GM12878 (cell line): Measurements from ENCODE around the gene RYR2. TPM values are rescaled to one million over a fixed set of nuclear protein-coding genes. Genes with fewer than 3 reads are reported as not detected.

Source experiments
- ATAC-seq: fragments of 200-7000 bp; cut with Tn5 transposase; 3 replicates; pipeline ENCODE4 v1.9.1; 2020; ENCODE audit warnings: mild to moderate bottlenecking, moderate library complexity
- BruUV-seq: library from RNA; stranded (reverse); fragments of 400-500 nt; replicated peaks from 2 replicates; lab custom pipeline; 2021; lab: Mats Ljungman, UMichigan
- CTCF ChIA-PET: fragments of 300-600 bp; sonication (Branson Sonifier 250); formaldehyde crosslinking; extraction: SDS; loops from one replicate; lab custom pipeline; 2021; ENCODE audit warnings: inconsistent platforms; lab: Yijun Ruan, JAX
- POLR2A ChIA-PET: fragments of 350-600 bp; formaldehyde crosslinking; extraction: SDS; loops from one replicate; lab custom pipeline; 2021; ENCODE audit warnings: inconsistent platforms; lab: Charles Lee
- RAD21 ChIA-PET: fragments of 300-600 bp; sonication (Branson Sonifier 250); formaldehyde crosslinking; loops from one replicate; lab custom pipeline; 2023; ENCODE audit warnings: antibody characterized with exemption; ENCODE audit not compliant: unreplicated experiment; lab: Charles Lee
- SMC1A ChIA-PET: fragments of 300-600 bp; sonication (Branson Sonifier 250); formaldehyde crosslinking; loops from one replicate; lab custom pipeline; 2023; ENCODE audit not compliant: unreplicated experiment, uncharacterized antibody; lab: Charles Lee
- DNase-seq: peaks from one replicate; pipeline ENCODE4 v3.0.0-alpha.2; 2011; ENCODE audit warnings: low read depth, low spot score
- FAIRE-seq: peaks from 3 replicates; lab custom pipeline; 2011; peaks lifted over from hg19 to GRCh38; lab: Jason Lieb, UNC
- H2AFZ ChIP-seq: 2 replicates; pipeline ENCODE4 v1.6.0; 2011; ENCODE audit warnings: low read depth, low read length, control low read depth; ENCODE audit not compliant: control insufficient read depth
- H3K27ac ChIP-seq: 2 replicates; pipeline ENCODE4 v1.5.1; 2011; ENCODE audit warnings: control low read depth; ENCODE audit not compliant: control insufficient read depth, insufficient read depth
- H3K27me3 ChIP-seq, 2 experiments: replicated peaks in 1 of 2; 2 replicates each; pipeline versions ENCODE4 v1.6.0 to v1.6.1; 2011; ENCODE audit warnings: low read length in 1 of 2; ENCODE audit not compliant: control insufficient read depth in 2 of 2, insufficient read depth in 2 of 2
- H3K36me3 ChIP-seq, 2 experiments: 2 replicates each; pipeline ENCODE4 v1.5.1; 2011; ENCODE audit warnings: low read length in 1 of 2; ENCODE audit not compliant: control insufficient read depth in 2 of 2, insufficient read depth in 2 of 2
- H3K4me1 ChIP-seq: 2 replicates; pipeline ENCODE4 v1.6.1; 2011; ENCODE audit warnings: mild to moderate bottlenecking, low read length, moderate library complexity, mixed read lengths; ENCODE audit not compliant: control insufficient read depth, insufficient read depth
- H3K4me2 ChIP-seq: 2 replicates; pipeline ENCODE4 v1.6.0; 2011; ENCODE audit warnings: control low read depth; ENCODE audit not compliant: control insufficient read depth, insufficient read depth
- H3K4me3 ChIP-seq: fragments of 200-600 bp; sonication (generic); 2 replicates; pipeline ENCODE4 v1.5.1; 2016
- H3K79me2 ChIP-seq: 2 replicates; pipeline ENCODE4 v1.6.0; 2011; ENCODE audit warnings: low read length; ENCODE audit not compliant: control insufficient read depth, insufficient read depth
- H3K9ac ChIP-seq: 2 replicates; pipeline ENCODE4 v1.8.0; 2011; ENCODE audit warnings: low read length, control low read depth, mixed read lengths; ENCODE audit not compliant: control insufficient read depth, insufficient read depth
- H3K9me3 ChIP-seq: replicated peaks from 3 replicates; pipeline ENCODE4 v1.5.1; 2011; ENCODE audit warnings: mild to moderate bottlenecking, low read length; ENCODE audit not compliant: control insufficient read depth, insufficient read depth
- H4K20me1 ChIP-seq: 2 replicates; pipeline ENCODE4 v1.6.0; 2011; ENCODE audit not compliant: control insufficient read depth, insufficient read depth
- CBX3 ChIP-seq: fragments of 200-600 bp; sonication (generic); IDR thresholded peaks from 2 replicates; pipeline ENCODE4 v1.6.1; 2016; ENCODE audit warnings: low read depth, borderline replicate concordance
- HDAC6 ChIP-seq: fragments of 200-600 bp; sonication (generic); IDR thresholded peaks from one replicate; pipeline ENCODE4 v1.8.0; 2017; ENCODE audit warnings: antibody characterized with exemption; ENCODE audit not compliant: unreplicated experiment
- MEF2A ChIP-seq: IDR thresholded peaks from 2 replicates; pipeline ENCODE4 v1.6.1; 2011; ENCODE audit warnings: low read depth, mild to moderate bottlenecking, low read length, moderate library complexity; ENCODE audit not compliant: insufficient read depth
- NBN ChIP-seq: fragments of 450-650 bp; IDR thresholded peaks from 2 replicates; pipeline ENCODE4 v1.6.1; 2016
- POLR2AphosphoS5 ChIP-seq: IDR thresholded peaks from 2 replicates; pipeline ENCODE4 v1.6.1; 2011; ENCODE audit warnings: mild to moderate bottlenecking, low read length, inconsistent platforms
- SRF ChIP-seq, 2 experiments: IDR thresholded peaks; 2 replicates each; pipeline ENCODE4 v1.6.1; 2011; ENCODE audit warnings: low read depth in 2 of 2, low read length in 2 of 2, mild to moderate bottlenecking in 1 of 2, moderate library complexity in 1 of 2
- STAT1 ChIP-seq: fragments of 450-650 bp; conservative IDR thresholded peaks from 2 replicates; pipeline ENCODE4 v1.6.1; 2014; ENCODE audit warnings: antibody characterized with exemption, mild to moderate bottlenecking
- WRNIP1 ChIP-seq: IDR thresholded peaks from 2 replicates; pipeline ENCODE4 v1.6.1; 2011; ENCODE audit warnings: low read depth, low read length, improper control_type of control experiment, borderline replicate concordance
- WGBS: methylation state at CpG from one replicate; pipeline ENCODE4 v1.1.6; 2016; ENCODE audit warnings: low lambda C conversion rate; ENCODE audit not compliant: insufficient replicate concordance, insufficient coverage; ENCODE audit errors: missing lambda C conversion rate; 5-methylcytosine and 5-hydroxymethylcytosine counted together
- in situ Hi-C: fragments of 300-500 bp; cut with MboI; formaldehyde crosslinking; loops from 9 replicates; pipeline ENCODE4 v1.14.3; 2018; ENCODE audit warnings: mixed read lengths
- intact Hi-C: fragments of 100-400 bp; cut with micrococcal nuclease; formaldehyde crosslinking; loops from one replicate; pipeline ENCODE4 v1.14.2; 2022; ENCODE audit not compliant: unreplicated experiment
- polyA plus RNA-seq, 11 experiments: library from polyadenylated mRNA; depleted of rRNA in 4 of 11; unstranded in 6 of 11; stranded (reverse) in 5 of 11; fragments of >200 nt; fragmentation: Nextera tagmentation in 4 of 11; fragmentation: Illumina TruSeq in 1 of 11; extraction: Ambion mirVana in 4 of 11; extraction: Trizol in 1 of 11; gene quantifications; 1 replicate in 1 of 11; 2 replicates in 10 of 11; pipeline versions ENCODE4 v1.2.1 to v1.2.3, GENCODE V29; 2011 to 2016; ENCODE audit warnings: inconsistent platforms in 2 of 11, missing spikeins in 2 of 11, low read depth in 1 of 11
- total RNA-seq, 4 experiments: library from RNA; depleted of rRNA in 3 of 4; stranded (reverse); fragments of >200 nt in 3 of 4; fragmentation: Illumina TruSeq in 1 of 4; extraction: Trizol in 1 of 4; gene quantifications; 2 replicates each; pipeline versions ENCODE4 v1.2.1 to v1.2.3, GENCODE V29; 2013 to 2021
- TF ChIP-seq, protein P1 (sequence below): fragments of 450-650 bp; formaldehyde crosslinking; IDR thresholded peaks from 2 replicates; pipeline ENCODE4 v1.4.0; 2022; ENCODE audit warnings: mild to moderate bottlenecking, moderate library complexity

RYR2 gene
- total and polyA plus RNA-seq, 10 of the 15 experiments (the other 5 are each of a cell fraction or from before 2014, with no cell fraction given): 0.01 to 0.04 TPM; not detected in 8

DNA sequence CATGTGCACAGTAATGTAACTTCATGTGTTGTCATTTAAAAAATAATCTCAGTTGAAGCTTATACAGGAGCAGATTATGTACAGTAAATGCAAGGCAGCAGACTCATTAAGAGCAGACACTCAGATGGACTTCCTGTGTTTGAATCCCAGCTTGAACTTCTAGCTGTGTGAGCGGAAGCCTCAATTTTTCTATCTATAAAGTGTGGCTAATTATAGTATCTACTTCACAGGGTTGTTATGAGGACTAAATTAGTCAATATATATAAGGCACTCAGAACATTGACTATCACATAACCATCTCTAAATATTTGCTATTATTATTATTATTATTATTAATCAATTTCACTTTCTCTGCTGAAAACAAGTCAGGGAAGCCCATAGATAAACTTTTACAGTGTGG is 707.1 kb downstream of the RYR2 start:
- no peaks in the 10 kb centered on the region for H3K36me3 ChIP-seq
- BruUV-seq: no TSS peak
- no peak overlapping the region for H2AFZ ChIP-seq
- TF ChIP-seq MEF2A: no peak
- TF ChIP-seq SRF (IDR thresholded peaks at IDR 0.05; ENCODE audit: low read depth in 2 of 2, low read length in 2 of 2): no peak
- TF ChIP-seq POLR2AphosphoS5: no peak
- TF ChIP-seq, protein P1, sequence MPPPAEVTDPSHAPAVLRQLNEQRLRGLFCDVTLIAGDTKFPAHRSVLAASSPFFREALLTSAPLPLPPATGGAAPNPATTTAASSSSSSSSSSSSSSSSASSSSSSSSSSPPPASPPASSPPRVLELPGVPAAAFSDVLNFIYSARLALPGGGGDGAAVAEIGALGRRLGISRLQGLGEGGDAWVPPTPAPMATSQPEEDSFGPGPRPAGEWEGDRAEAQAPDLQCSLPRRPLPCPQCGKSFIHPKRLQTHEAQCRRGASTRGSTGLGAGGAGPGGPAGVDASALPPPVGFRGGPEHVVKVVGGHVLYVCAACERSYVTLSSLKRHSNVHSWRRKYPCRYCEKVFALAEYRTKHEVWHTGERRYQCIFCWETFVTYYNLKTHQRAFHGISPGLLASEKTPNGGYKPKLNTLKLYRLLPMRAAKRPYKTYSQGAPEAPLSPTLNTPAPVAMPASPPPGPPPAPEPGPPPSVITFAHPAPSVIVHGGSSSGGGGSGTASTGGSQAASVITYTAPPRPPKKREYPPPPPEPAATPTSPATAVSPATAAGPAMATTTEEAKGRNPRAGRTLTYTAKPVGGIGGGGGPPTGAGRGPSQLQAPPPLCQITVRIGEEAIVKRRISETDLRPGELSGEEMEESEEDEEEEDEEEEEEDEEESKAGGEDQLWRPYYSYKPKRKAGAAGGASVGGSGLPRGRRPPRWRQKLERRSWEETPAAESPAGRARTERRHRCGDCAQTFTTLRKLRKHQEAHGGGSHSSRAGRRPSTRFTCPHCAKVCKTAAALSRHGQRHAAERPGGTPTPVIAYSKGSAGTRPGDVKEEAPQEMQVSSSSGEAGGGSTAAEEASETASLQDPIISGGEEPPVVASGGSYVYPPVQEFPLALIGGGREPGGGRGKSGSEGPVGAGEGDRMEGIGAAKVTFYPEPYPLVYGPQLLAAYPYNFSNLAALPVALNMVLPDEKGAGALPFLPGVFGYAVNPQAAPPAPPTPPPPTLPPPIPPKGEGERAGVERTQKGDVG (CRISPR knock-in tag): no peak
- no peak for TF ChIP-seq HDAC6
- no peak for TF ChIP-seq WRNIP1
- TF ChIP-seq CBX3: no peak
- no peak for TF ChIP-seq STAT1
- TF ChIP-seq NBN: no peak
- DNase-seq: no peak
- no peak overlapping the region for H3K9ac ChIP-seq
- no peaks in the 10 kb centered on the region for H3K79me2 ChIP-seq
- H3K4me3 ChIP-seq: no peak overlapping the region
- WGBS: 78% methylated on average over 1 of the region's 1 CpG
- H3K27ac ChIP-seq: no peak overlapping the region
- no peaks in the 10 kb centered on the region for H3K9me3 ChIP-seq
- ChIA-PET RAD21 (no interaction called here), SMC1A (no interaction called here), CTCF (no interaction called here), POLR2A (no interaction called here)
- no peaks in the 10 kb centered on the region for H4K20me1 ChIP-seq
- no peak overlapping the region for H3K4me2 ChIP-seq
- no peak for FAIRE-seq
- intact Hi-C loops: no loop called here
- no peaks in the 10 kb centered on the region for H3K4me1 ChIP-seq
- H3K27me3 ChIP-seq: no peaks in the 10 kb centered on the region
- no peak for ATAC-seq
- in situ Hi-C loops: no loop called here
